ENCODE data around the gene HOXA3. TPM values are rescaled to one million over a fixed set of nuclear protein-coding genes. Genes with fewer than 3 reads are reported as not detected.

HOXA3 gene
- total and polyA plus RNA-seq, 9 of the 15 experiments (the other 6 are each of a cell fraction or from before 2014, with no cell fraction given): 0.04 to 0.13 TPM; not detected in 7

DNA sequence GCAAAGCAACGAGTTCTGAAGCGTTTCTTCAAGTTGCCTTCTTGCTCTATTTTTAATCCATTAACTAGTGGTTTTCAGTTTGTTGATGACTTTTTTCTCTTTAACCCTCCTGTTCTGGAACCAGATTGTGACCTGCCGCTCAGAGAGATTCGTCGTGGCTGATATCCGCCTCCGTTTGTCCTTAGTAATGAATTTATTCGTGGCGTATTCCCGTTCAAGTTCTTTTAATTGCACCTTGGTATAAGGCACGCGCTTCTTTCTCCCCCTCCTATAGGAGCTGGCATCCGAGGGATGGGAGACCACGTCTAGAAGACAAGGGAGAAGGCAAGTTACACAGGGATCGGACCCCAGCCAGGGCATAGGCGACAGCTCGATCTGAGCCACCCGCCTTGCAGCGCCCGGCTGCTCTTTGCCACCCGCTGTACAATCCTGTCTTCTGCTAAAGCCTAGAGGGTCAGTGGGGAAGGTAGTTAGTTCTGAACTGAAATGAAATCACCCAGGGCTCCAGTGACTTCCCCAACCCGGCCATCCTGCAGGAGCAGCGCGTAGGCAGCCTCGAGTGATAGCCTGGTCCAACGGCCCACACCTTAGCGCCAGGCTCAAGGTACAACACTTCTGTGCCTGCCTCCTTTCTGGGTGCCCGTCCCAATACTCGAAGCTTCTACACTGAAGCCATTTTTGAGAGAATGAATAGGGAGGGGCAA lies 45.9 kb upstream of the HOXA3 start:
- no peak for DNase-seq (ENCODE audit: extremely low read depth in 1 of 4, low spot score in 3 of 4)
- Histone ChIP-seq H3K4me1 (replicated peaks in 1 of 2; ENCODE audit: control insufficient read depth in 2 of 2, insufficient read depth in 2 of 2, low read length in 2 of 2) (peaks cover 0 to 11% of the 10 kb centered on the region in 2 experiments; a peak in 1 of 5 replicates), H3K27ac (ENCODE audit: extremely low read depth, low read depth, low read length) (no peak overlapping the region), H4K20me1 (replicated peaks; ENCODE audit: control insufficient read depth, insufficient read depth, low read length) (0 out of 2 replicates have a peak, but pooled peaks cover 3% of the 10 kb centered on the region), H3K9me3 (replicated peaks; ENCODE audit: control insufficient read depth, insufficient read depth, low read depth, low read length) (no peaks in the 10 kb centered on the region), H3K9ac (ENCODE audit: insufficient read depth in 1 of 2, low read depth in 2 of 2, low read length in 2 of 2) (no peak overlapping the region), H3K4me3 (no peak overlapping the region), H2AFZ (ENCODE audit: low read depth, low read length) (no peak overlapping the region), H3K9me1 (ENCODE audit: control insufficient read depth, insufficient read depth, low read length) (no peaks in the 10 kb centered on the region), H3K27me3 (ENCODE audit: control insufficient read depth in 2 of 2, insufficient read depth in 2 of 2, low read length in 2 of 2) (peaks cover 29 to 48% of the 10 kb centered on the region in 2 experiments), H3K79me2 (ENCODE audit: control insufficient read depth, insufficient read depth, low read length) (no peaks in the 10 kb centered on the region), H3K4me2 (ENCODE audit: insufficient read depth, low read length) (no peak overlapping the region), H3K36me3 (ENCODE audit: control insufficient read depth, insufficient read depth, low read length) (no peaks in the 10 kb centered on the region)
- intact Hi-C loops (cut with micrococcal nuclease): loop anchor here (5.0 kb wide), 2 partner anchors 379 to 574 kb away; no protein-coding TSS in a partner anchor
- WGBS (ENCODE audit: insufficient coverage, low coverage, missing lambda C conversion rate): 28% methylated on average over 27 of the region's 29 CpGs
- TF ChIP-seq SNRNP70 (optimal IDR thresholded peaks at IDR 0.05; ENCODE audit: low read depth, low read length) (no peak), ZNF239 (CRISPR knock-in tag; IDR thresholded peaks at IDR 0.05) (peak; percentile 89), NFE2L1 (tag; IDR thresholded peaks at IDR 0.05; ENCODE audit: borderline replicate concordance, low read depth) (no peak), ZNF644 (tag; IDR thresholded peaks at IDR 0.05; ENCODE audit: low read depth) (no peak), HIVEP1 (CRISPR knock-in tag; IDR thresholded peaks at IDR 0.05) (no peak), CBFA2T2 (conservative IDR thresholded peaks at IDR 0.05) (no peak), NFRKB (IDR thresholded peaks at IDR 0.05; ENCODE audit: low read depth) (no peak)
- TF ChIP-seq, protein P1, sequence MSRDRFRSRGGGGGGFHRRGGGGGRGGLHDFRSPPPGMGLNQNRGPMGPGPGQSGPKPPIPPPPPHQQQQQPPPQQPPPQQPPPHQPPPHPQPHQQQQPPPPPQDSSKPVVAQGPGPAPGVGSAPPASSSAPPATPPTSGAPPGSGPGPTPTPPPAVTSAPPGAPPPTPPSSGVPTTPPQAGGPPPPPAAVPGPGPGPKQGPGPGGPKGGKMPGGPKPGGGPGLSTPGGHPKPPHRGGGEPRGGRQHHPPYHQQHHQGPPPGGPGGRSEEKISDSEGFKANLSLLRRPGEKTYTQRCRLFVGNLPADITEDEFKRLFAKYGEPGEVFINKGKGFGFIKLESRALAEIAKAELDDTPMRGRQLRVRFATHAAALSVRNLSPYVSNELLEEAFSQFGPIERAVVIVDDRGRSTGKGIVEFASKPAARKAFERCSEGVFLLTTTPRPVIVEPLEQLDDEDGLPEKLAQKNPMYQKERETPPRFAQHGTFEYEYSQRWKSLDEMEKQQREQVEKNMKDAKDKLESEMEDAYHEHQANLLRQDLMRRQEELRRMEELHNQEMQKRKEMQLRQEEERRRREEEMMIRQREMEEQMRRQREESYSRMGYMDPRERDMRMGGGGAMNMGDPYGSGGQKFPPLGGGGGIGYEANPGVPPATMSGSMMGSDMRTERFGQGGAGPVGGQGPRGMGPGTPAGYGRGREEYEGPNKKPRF (IDR thresholded peaks at IDR 0.05; ENCODE audit: low read depth, low read length): no peak
- TF ChIP-seq, protein P2, sequence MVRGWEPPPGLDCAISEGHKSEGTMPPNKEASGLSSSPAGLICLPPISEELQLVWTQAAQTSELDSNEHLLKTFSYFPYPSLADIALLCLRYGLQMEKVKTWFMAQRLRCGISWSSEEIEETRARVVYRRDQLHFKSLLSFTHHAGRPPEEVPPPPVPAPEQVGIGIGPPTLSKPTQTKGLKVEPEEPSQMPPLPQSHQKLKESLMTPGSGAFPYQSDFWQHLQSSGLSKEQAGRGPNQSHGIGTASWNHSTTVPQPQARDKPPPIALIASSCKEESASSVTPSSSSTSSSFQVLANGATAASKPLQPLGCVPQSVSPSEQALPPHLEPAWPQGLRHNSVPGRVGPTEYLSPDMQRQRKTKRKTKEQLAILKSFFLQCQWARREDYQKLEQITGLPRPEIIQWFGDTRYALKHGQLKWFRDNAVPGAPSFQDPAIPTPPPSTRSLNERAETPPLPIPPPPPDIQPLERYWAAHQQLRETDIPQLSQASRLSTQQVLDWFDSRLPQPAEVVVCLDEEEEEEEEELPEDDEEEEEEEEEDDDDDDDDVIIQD (CRISPR knock-in tag; IDR thresholded peaks at IDR 0.05): peak; percentile 67; the same call in 1 of the 2 replicates
- ChIA-PET POLR2A (interaction anchor here (0.7 kb wide), 1 partner anchor 542 kb away, joined by 3 read pairs; no protein-coding TSS in a partner anchor), CTCF (ENCODE audit: low intra/inter-chr PET ratio) (interaction anchor here (2.5 to 2.8 kb wide), 2 partner anchors 378 to 723 kb away, joined by 11 to 25 read pairs; no protein-coding TSS in a partner anchor)
- ATAC-seq: no peak
- in situ Hi-C loops (cut with MboI): no loop called here
- no peak for FAIRE-seq
- no TSS peak for BruUV-seq (replicated peaks)

All from K562 (cell line).